ENCODE data around the gene KIAA1549. TPM values are rescaled to one million over a fixed set of nuclear protein-coding genes. Genes with fewer than 3 reads are reported as not detected.

Gene KIAA1549
- total and polyA plus RNA-seq, 2 donors (not counting 1 experiment from before 2014, with no cell fraction given) = under 0.01 to 0.52 TPM

GRCh38 chr7:138907201-138907847 is 73.9 kb downstream of the KIAA1549 start:
- Histone ChIP-seq H2AFZ (ENCODE audit: insufficient read depth, low read depth, low read length, poor library complexity, severe bottlenecking) (no peak overlapping the region), H3K27ac (ENCODE audit: low read length in 2 of 2) (no peak overlapping the region), H4K20me1 (ENCODE audit: control insufficient read depth, insufficient read depth, low read length, poor library complexity, severe bottlenecking) (no peaks in the 10 kb centered on the region), H3K4me2 (replicated peaks; ENCODE audit: low read depth, low read length, poor library complexity, severe bottlenecking) (no peak overlapping the region), H3K9ac (ENCODE audit: low read length) (no peak overlapping the region), H3K36me3 (replicated peaks in 1 of 2; ENCODE audit: control extremely low read depth in 1 of 2, control insufficient read depth in 1 of 2, extremely low read depth in 1 of 2, insufficient read depth in 2 of 2, low read length in 1 of 2) (no peaks in the 10 kb centered on the region), H3K79me2 (ENCODE audit: control insufficient read depth, insufficient read depth, low read length) (no peaks in the 10 kb centered on the region), H3K9me3 (ENCODE audit: control extremely low read depth in 1 of 3, control insufficient read depth in 2 of 3, insufficient read depth in 1 of 3, low read length in 2 of 3) (no peaks in the 10 kb centered on the region), H3K4me1 (ENCODE audit: control insufficient read depth in 2 of 2, insufficient read depth in 2 of 2, low read length in 2 of 2) (no peaks in the 10 kb centered on the region), H3K27me3 (replicated peaks in 1 of 4; ENCODE audit: control extremely low read depth in 1 of 4, control insufficient read depth in 3 of 4, insufficient read depth in 4 of 4, low read length in 3 of 4) (no peaks in the 10 kb centered on the region), H3K4me3 (ENCODE audit: control extremely low read depth in 1 of 5, extremely low read depth in 1 of 5, insufficient read depth in 1 of 5, low read depth in 2 of 5, low read length in 4 of 5) (no peak overlapping the region)
- Mint-ChIP-seq H3K27ac (no peak overlapping the region), H3K9me3 (ENCODE audit: insufficient read depth) (no peaks in the 10 kb centered on the region), H3K4me1 (no peaks in the 10 kb centered on the region), H3K27me3 (peaks cover 10% of the 10 kb centered on the region), H3K4me3 (no peak overlapping the region)
- WGBS (ENCODE audit: insufficient coverage) = 83% methylated on average over 2 of the region's 5 CpGs
- ATAC-seq (ENCODE audit: low read depth) (no peak), DNase-seq (no peak)
- no peak for TF ChIP-seq CTCF (IDR thresholded peaks at IDR 0.05)
- TF ChIP-seq EZH2 (IDR thresholded peaks at IDR 0.05; ENCODE audit: borderline replicate concordance, insufficient read depth, low read depth, low read length, poor library complexity, severe bottlenecking) = no peak
- CTCF ChIA-PET = no interaction called here
- intact Hi-C loops (cut with micrococcal nuclease) = no loop called here
- POLR2A ChIA-PET = no interaction called here

GRCh38 chr7:138903859-138904435 is 77.2 kb downstream of the KIAA1549 start:
- ChIA-PET CTCF (no interaction called here), POLR2A (no interaction called here)
- DNase-seq (no peak), ATAC-seq (ENCODE audit: low read depth) (no peak)
- WGBS (ENCODE audit: insufficient coverage) = 89% methylated on average over 1 of the region's 14 CpGs
- Histone ChIP-seq H3K36me3 (replicated peaks in 1 of 2; ENCODE audit: control extremely low read depth in 1 of 2, control insufficient read depth in 1 of 2, extremely low read depth in 1 of 2, insufficient read depth in 2 of 2, low read length in 1 of 2) (no peaks in the 10 kb centered on the region), H3K27ac (ENCODE audit: low read length in 2 of 2) (no peak overlapping the region), H3K79me2 (ENCODE audit: control insufficient read depth, insufficient read depth, low read length) (no peaks in the 10 kb centered on the region), H3K27me3 (replicated peaks in 1 of 4; ENCODE audit: control extremely low read depth in 1 of 4, control insufficient read depth in 3 of 4, insufficient read depth in 4 of 4, low read length in 3 of 4) (no peaks in the 10 kb centered on the region), H3K4me1 (ENCODE audit: control insufficient read depth in 2 of 2, insufficient read depth in 2 of 2, low read length in 2 of 2) (no peaks in the 10 kb centered on the region), H3K9ac (ENCODE audit: low read length) (no peak overlapping the region), H3K9me3 (ENCODE audit: control extremely low read depth in 1 of 3, control insufficient read depth in 2 of 3, insufficient read depth in 1 of 3, low read length in 2 of 3) (no peaks in the 10 kb centered on the region), H4K20me1 (ENCODE audit: control insufficient read depth, insufficient read depth, low read length, poor library complexity, severe bottlenecking) (no peaks in the 10 kb centered on the region), H3K4me3 (ENCODE audit: control extremely low read depth in 1 of 5, extremely low read depth in 1 of 5, insufficient read depth in 1 of 5, low read depth in 2 of 5, low read length in 4 of 5) (no peak overlapping the region), H2AFZ (ENCODE audit: insufficient read depth, low read depth, low read length, poor library complexity, severe bottlenecking) (no peak overlapping the region), H3K4me2 (replicated peaks; ENCODE audit: low read depth, low read length, poor library complexity, severe bottlenecking) (no peak overlapping the region)
- Mint-ChIP-seq H3K4me3 (no peak overlapping the region), H3K4me1 (no peaks in the 10 kb centered on the region), H3K9me3 (ENCODE audit: insufficient read depth) (no peaks in the 10 kb centered on the region), H3K27me3 (peaks cover 19% of the 10 kb centered on the region), H3K27ac (no peak overlapping the region)
- TF ChIP-seq CTCF (IDR thresholded peaks at IDR 0.05) = no peak
- TF ChIP-seq EZH2 (IDR thresholded peaks at IDR 0.05; ENCODE audit: borderline replicate concordance, insufficient read depth, low read depth, low read length, poor library complexity, severe bottlenecking) = no peak
- intact Hi-C loops (cut with micrococcal nuclease) = no loop called here

Measured in B cell (primary cell).